Activated naive CD8-positive, alpha-beta T cell treated with anti-CD3 and anti-CD28 coated beads, Interleukin-2, amount 50 U/mL, for 24 hours (primary cell): ENCODE measurements around the gene CDH23.
A peak's percentile ranks its signal among the peaks of the same experiment; 100 is the strongest.

Source experiments
- ATAC-seq: fragments of 150-1000 bp; cut with Tn5 transposase; one replicate; pipeline ENCODE4 v1.10.0; 2021
- DNase-seq: peaks from one replicate; pipeline ENCODE4 v3.0.0; 2021
- H3K27ac Mint-ChIP-seq: one replicate; pipeline ENCODE4 v1.8.0; 2021; ENCODE audit warnings: mild to moderate bottlenecking, mixed read lengths
- H3K27me3 Mint-ChIP-seq: one replicate; pipeline ENCODE4 v1.8.0; 2021; ENCODE audit warnings: mixed read lengths
- H3K36me3 Mint-ChIP-seq: one replicate; pipeline ENCODE4 v1.8.0; 2021; ENCODE audit warnings: low read depth, mixed read lengths
- H3K4me1 Mint-ChIP-seq: one replicate; pipeline ENCODE4 v1.8.0; 2021; ENCODE audit warnings: mixed read lengths
- H3K4me3 Mint-ChIP-seq: one replicate; pipeline ENCODE4 v1.8.0; 2021; ENCODE audit warnings: mild to moderate bottlenecking, moderate library complexity, mixed read lengths
- H3K9me3 Mint-ChIP-seq: one replicate; pipeline ENCODE4 v1.8.0; 2021; ENCODE audit warnings: mixed read lengths

The CDH23 gene

GRCh38 chr10:71765176-71765904 lies 368.6 kb downstream of the CDH23 start:
- Mint-ChIP-seq H3K4me3 (no peak overlapping the region), H3K36me3 (peaks cover 54% of the 10 kb centered on the region), H3K9me3 (no peaks in the 10 kb centered on the region), H3K27me3 (no peaks in the 10 kb centered on the region), H3K27ac (peak overlapping the region; percentile 95), H3K4me1 (peaks cover 89% of the 10 kb centered on the region)
- ATAC-seq: no peak
- DNase-seq: no peak

- H3K36me3 Mint-ChIP-seq: peaks cover 49% of the 10 kb centered on the region
- ATAC-seq (no peak), DNase-seq (no peak)
- H3K4me3 Mint-ChIP-seq: peak overlapping the region; percentile 58
- H3K27me3 Mint-ChIP-seq: no peaks in the 10 kb centered on the region
- H3K27ac Mint-ChIP-seq: peak overlapping the region; percentile 95
- no peaks in the 10 kb centered on the region for H3K9me3 Mint-ChIP-seq
- H3K4me1 Mint-ChIP-seq: peaks cover 89% of the 10 kb centered on the region
Observed at GRCh38 chr10:71765906-71766716, 369.4 kb downstream of the CDH23 start.

GRCh38 chr10:71766717-71767419 lies 370.1 kb downstream of the CDH23 start:
- peak overlapping the region; percentile 95 for H3K27ac Mint-ChIP-seq
- DNase-seq: no peak
- H3K4me1 Mint-ChIP-seq: peaks cover 90% of the 10 kb centered on the region
- H3K36me3 Mint-ChIP-seq: peaks cover 49% of the 10 kb centered on the region
- peak; percentile 11 for ATAC-seq
- H3K4me3 Mint-ChIP-seq: peak overlapping the region; percentile 58
- H3K27me3 Mint-ChIP-seq: no peaks in the 10 kb centered on the region
- H3K9me3 Mint-ChIP-seq: no peaks in the 10 kb centered on the region

- ATAC-seq (no peak), DNase-seq (no peak)
- no peaks in the 10 kb centered on the region for H3K9me3 Mint-ChIP-seq
- H3K27ac Mint-ChIP-seq: peak overlapping the region; percentile 95
- H3K4me1 Mint-ChIP-seq: peaks cover 90% of the 10 kb centered on the region
- H3K36me3 Mint-ChIP-seq: peaks cover 53% of the 10 kb centered on the region
- peak overlapping the region; percentile 87 for H3K4me3 Mint-ChIP-seq
- H3K27me3 Mint-ChIP-seq: no peaks in the 10 kb centered on the region
Observed at GRCh38 chr10:71767420-71768035, 370.8 kb downstream of the CDH23 start.

GRCh38 chr10:71769279-71769823 lies 372.6 kb downstream of the CDH23 start:
- Mint-ChIP-seq H3K4me3 (peak overlapping the region; percentile 87), H3K27me3 (no peaks in the 10 kb centered on the region), H3K36me3 (peaks cover 47% of the 10 kb centered on the region), H3K4me1 (peaks cover 85% of the 10 kb centered on the region), H3K27ac (peak overlapping the region; percentile 95), H3K9me3 (no peaks in the 10 kb centered on the region)
- no peak for DNase-seq
- ATAC-seq: peak; percentile 8

GRCh38 chr10:71770255-71770654 lies 373.5 kb downstream of the CDH23 start:
- H3K4me1 Mint-ChIP-seq: peaks cover 85% of the 10 kb centered on the region
- H3K27ac Mint-ChIP-seq: peak overlapping the region; percentile 95
- no peak for DNase-seq
- peaks cover 42% of the 10 kb centered on the region for H3K36me3 Mint-ChIP-seq
- ATAC-seq: no peak
- peak overlapping the region; percentile 87 for H3K4me3 Mint-ChIP-seq
- no peaks in the 10 kb centered on the region for H3K9me3 Mint-ChIP-seq
- H3K27me3 Mint-ChIP-seq: no peaks in the 10 kb centered on the region

GRCh38 chr10:71770789-71771188 lies 374.1 kb downstream of the CDH23 start:
- Mint-ChIP-seq H3K4me3 (peak overlapping the region; percentile 87), H3K27me3 (no peaks in the 10 kb centered on the region), H3K27ac (peak overlapping the region; percentile 95), H3K36me3 (peaks cover 38% of the 10 kb centered on the region), H3K9me3 (no peaks in the 10 kb centered on the region), H3K4me1 (peaks cover 85% of the 10 kb centered on the region)
- DNase-seq: no peak
- no peak for ATAC-seq

GRCh38 chr10:71771204-71771603 lies 374.5 kb downstream of the CDH23 start:
- no peaks in the 10 kb centered on the region for H3K27me3 Mint-ChIP-seq
- peaks cover 38% of the 10 kb centered on the region for H3K36me3 Mint-ChIP-seq
- H3K27ac Mint-ChIP-seq: peak overlapping the region; percentile 95
- ATAC-seq: no peak
- no peak for DNase-seq
- H3K4me3 Mint-ChIP-seq: peak overlapping the region; percentile 87
- no peaks in the 10 kb centered on the region for H3K9me3 Mint-ChIP-seq
- peaks cover 86% of the 10 kb centered on the region for H3K4me1 Mint-ChIP-seq

GRCh38 chr10:71771821-71772617 lies 375.3 kb downstream of the CDH23 start:
- H3K27ac Mint-ChIP-seq: peak overlapping the region; percentile 95
- peak overlapping the region; percentile 87 for H3K4me3 Mint-ChIP-seq
- no peaks in the 10 kb centered on the region for H3K9me3 Mint-ChIP-seq
- H3K4me1 Mint-ChIP-seq: peaks cover 86% of the 10 kb centered on the region
- peaks cover 31% of the 10 kb centered on the region for H3K36me3 Mint-ChIP-seq
- ATAC-seq (peak; percentile 23), DNase-seq (peak; percentile 61)
- H3K27me3 Mint-ChIP-seq: no peaks in the 10 kb centered on the region

GRCh38 chr10:71772832-71773220 lies 376.1 kb downstream of the CDH23 start:
- Mint-ChIP-seq H3K36me3 (peaks cover 28% of the 10 kb centered on the region), H3K27me3 (no peaks in the 10 kb centered on the region), H3K4me3 (peak overlapping the region; percentile 87), H3K27ac (peak overlapping the region; percentile 95), H3K4me1 (peaks cover 81% of the 10 kb centered on the region), H3K9me3 (peaks cover 4% of the 10 kb centered on the region)
- DNase-seq: no peak
- no peak for ATAC-seq

- ATAC-seq (peak; percentile 55), DNase-seq (peak; percentile 97)
- H3K27ac Mint-ChIP-seq: peak within 1 kb of the TSS; percentile 95
- H3K9me3 Mint-ChIP-seq: peaks cover 4% of the 10 kb centered on the region
- peaks cover 24% of the 10 kb centered on the region for H3K36me3 Mint-ChIP-seq
- peak within 1 kb of the TSS; percentile 87 for H3K4me3 Mint-ChIP-seq
- H3K4me1 Mint-ChIP-seq: peaks cover 75% of the 10 kb centered on the region
- H3K27me3 Mint-ChIP-seq: no peaks in the 10 kb centered on the region
Observed at GRCh38 chr10:71773221-71773971, 376.7 kb downstream of the CDH23 start, which contains the start of gene VSIR. Gene VSIR, minus strand, starts transcription at chr10:71773520. Its CDS starts 81 bp downstream, at chr10:71773439.

GRCh38 chr10:71774916-71775702 lies 378.4 kb downstream of the CDH23 start:
- Mint-ChIP-seq H3K9me3 (peaks cover 4% of the 10 kb centered on the region), H3K27me3 (no peaks in the 10 kb centered on the region), H3K4me3 (peak overlapping the region; percentile 87), H3K4me1 (peaks cover 62% of the 10 kb centered on the region), H3K27ac (peak overlapping the region; percentile 89), H3K36me3 (peaks cover 12% of the 10 kb centered on the region)
- no peak for DNase-seq
- ATAC-seq: no peak
